Measurements from ENCODE around the gene MFN2.

Gene MFN2

DNA sequence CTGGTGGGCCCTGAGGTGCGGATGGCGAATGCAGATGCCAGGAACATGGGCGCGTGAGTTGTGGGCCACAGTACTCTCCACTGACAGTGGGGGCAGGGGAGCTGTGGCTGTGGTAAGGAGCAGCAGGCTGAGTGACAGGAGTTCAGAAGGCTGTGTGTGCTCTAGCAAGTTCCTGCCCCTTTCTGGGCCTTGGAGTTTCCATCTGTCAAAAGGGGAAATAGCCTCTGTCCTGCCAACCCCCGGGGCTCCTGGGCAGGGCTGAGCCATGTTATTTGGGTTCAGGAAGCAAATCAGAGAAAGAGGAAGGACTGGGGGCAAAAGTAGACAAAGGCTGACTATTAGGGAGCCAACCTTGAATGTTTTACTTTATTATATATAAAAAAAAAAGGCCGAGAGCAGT, 19.5 kb upstream of the MFN2 start:
- no peak for DNase-seq

DNA sequence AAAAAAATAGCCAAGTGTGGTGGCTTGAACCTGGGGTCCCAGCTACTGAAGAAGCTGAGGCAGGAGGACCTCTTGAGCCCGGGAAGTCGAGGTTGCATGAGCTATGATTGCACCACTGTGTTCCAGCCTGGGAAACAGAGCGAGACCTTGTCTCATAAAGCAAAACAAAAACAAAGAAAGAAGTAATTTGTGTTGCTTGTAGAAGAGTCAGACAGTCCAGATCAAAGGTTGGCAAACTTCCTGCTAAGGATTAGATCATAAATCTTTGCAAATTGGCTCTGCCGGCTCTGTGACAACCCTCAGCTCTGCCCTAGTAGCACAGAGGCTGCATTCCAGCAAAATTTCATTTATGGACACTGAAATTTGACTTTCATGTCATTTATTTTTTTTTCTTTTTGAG, 19.0 kb upstream of the MFN2 start:
- no peak for DNase-seq

DNA sequence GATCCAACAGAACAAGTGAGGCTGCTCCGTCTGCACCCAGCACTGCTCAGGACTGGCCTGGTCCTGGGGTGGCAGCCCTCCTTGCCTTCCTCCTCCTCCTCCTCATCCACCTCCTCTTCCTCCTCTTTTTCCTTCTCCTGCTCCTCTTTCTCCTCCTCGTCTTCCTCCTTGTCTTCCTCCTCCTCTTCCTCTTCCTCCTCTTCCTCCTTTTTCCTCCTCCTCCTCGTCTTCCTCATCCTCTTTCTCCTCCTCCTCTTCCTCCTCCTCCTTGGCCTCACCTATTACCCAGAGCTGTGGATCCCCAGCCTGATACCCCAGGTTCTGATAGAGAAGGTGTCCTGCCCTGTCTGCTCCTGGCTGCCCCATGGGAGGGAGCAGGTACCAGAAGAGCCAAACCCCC, 16.6 kb upstream of the MFN2 start:
- DNase-seq: no peak

DNA sequence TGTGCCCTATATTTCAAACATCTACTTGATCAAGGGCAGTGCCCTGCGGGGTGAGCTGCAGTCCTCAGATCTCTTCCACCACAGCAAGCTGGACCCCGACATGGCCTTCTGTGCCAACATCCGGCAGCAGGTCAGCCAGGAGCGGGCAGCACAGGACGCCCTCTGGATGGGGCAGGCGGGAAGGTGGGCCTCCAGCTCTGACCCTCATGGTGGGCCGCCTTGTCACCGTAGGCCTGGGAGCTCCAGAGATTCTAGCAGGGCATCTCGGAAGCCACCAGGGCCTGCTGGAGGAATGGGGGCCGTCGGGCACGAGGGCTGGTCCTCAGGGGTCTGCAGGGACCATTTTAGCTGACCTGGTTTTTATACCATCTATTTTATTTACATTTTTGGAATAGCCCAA, 15.6 kb upstream of the MFN2 start:
- DNase-seq: no peak

DNA sequence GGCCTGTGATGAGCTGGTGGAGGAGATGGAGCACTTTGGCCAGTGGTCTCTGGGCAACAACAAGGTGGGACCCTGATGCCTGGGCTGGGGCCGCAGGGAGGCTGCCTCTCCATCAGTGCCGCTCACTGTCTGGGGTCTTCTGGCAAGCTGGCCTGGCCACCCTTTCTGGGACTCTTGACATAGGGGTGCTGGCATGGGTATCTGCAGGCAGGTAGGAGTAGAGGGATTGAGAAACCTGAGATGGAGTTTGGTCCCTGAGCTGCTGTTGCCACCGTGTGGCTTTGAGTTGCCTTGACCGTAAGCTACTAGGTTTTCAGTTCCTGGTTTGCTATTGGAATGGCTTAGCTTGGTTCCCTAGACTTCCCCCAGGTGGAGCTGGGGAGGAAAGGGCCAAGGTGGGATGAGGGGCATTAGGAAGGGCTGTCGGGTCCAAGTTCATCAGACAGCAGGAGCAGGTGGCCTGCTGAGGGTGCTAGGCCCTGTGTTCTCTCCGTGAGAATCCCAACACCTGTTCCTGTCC, 13.2 kb upstream of the MFN2 start:
- no peak for DNase-seq

DNA sequence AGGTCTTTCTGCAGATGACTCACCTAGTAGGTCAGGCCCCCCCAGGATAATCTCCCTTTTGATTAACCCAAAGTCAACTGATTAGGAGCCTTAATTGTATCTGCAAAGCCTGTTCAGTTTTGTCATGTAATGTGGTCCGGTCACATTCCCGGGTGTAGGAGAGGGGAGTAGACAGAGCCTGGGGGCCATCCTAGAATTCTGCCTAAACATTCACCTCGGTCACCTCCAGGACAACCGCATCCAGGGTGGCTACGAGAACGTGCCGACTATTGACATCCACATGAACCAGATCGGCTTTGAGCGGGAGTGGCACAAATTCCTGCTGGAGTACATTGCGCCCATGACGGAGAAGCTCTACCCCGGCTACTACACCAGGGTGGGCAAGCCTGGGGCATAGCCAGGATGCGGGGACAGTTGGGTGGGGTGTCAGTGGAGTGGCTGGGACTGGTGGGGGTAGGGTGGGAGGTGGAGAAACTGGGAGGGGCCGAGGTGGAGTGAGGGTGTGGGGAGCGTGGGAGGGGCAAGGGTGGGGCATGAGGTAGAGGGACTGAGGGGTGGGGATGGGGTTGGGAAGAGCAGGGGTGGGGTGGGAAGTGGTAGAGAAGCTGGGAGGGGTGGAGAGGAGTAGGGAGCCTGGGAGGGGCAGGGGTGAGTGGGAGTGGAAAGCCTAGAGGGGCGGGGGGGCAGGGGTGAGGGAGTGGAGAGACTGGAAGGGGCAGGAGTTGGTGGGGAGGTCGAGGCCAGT, 9.6 kb upstream of the MFN2 start:
- no peak for DNase-seq

DNA sequence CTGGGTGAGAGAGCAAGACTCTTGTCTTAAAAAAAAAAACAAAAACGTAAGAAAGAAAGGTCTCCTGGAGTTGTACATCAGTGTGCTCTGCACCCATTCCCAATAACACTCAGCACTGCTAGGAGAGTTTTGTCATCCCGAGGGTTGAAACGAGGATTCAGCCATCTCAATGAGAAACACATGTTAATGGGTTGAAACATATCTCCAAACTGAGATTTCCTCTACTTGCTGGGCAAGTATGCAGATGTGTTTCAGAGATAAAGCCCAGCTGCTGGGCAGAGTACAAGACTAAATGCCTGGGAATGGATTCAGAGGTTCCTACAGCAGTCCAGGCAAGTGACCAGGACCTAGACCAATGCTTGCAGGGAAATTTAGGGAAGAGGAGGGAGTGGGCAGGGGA, 2.6 kb upstream of the MFN2 start:
- DNase-seq: no peak

DNA sequence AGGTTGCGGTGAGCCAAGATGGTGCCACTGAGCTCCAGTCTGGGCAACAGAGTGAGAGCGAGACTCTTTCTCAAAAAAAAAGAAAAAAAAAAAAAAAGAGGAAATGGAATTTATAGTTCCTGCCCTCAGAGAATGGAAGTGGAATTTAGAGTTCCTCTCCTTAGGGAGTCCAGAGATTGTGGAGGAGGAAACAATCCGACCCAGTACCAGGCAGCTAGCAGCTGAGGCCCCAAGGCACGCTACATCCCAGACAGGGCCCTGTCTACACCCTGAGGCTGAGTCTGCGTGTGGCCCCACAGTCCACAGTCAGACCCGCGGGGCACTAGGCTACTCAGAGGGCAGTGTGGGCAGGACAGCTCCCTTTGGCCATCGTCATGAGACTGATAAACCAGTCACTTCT, 1.9 kb upstream of the MFN2 start:
- no peak for DNase-seq

DNA sequence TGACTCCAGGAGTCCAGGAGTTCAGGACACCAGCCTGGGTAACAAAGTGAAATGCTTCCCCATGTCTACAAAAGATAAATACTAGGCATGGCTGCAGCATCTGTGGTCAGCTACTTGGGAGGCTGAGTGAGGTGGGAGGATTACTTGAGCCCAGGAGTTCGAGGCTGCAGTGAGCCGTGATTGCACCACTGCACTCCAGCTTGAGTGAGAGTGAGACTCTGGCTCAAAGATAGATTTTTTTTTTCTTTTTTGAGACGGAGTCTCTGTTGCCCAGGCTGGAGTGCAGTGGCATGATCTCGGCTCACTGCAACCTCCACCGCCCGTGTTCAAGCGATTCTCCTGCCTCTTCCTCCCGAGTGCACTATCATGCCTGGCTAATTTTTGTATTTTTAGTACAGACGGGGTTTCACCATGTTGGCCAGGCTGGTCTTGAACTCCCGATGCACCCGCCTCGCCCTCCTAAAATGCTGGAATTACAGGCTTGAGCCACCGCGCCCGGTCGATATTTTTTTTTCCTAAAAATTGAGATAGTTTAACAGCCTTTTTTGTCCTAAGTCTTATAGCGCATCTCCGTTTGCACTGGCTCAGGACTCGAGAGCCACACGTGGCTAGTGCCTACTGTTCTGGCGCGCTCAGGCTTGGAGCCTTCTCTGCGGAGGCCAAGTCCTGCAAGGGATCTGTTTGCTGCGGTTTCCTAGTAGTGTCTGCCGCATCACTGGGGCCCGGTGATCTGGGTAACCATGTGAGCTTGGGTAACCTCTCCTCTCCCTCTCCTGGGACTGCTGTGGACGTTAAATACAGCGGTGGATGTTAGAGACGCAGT, 1.0 kb upstream of the MFN2 start:
- DNase-seq: no peak

DNA sequence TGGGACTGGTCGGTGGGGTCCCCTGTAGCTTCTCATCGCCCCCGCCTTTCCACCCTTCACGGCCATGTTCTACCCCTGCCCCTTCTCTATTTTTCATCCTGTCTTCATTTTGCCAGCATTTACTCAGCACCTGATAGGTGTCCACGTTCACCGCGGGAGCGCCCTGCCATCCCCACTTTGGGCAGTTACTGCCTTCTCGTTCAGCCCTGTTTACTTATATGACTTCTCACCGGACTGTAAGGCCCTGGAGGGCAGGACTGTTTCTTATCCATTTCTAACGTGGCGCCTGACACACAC, 380 bp downstream of the MFN2 start:
- DNase-seq: no peak

DNA sequence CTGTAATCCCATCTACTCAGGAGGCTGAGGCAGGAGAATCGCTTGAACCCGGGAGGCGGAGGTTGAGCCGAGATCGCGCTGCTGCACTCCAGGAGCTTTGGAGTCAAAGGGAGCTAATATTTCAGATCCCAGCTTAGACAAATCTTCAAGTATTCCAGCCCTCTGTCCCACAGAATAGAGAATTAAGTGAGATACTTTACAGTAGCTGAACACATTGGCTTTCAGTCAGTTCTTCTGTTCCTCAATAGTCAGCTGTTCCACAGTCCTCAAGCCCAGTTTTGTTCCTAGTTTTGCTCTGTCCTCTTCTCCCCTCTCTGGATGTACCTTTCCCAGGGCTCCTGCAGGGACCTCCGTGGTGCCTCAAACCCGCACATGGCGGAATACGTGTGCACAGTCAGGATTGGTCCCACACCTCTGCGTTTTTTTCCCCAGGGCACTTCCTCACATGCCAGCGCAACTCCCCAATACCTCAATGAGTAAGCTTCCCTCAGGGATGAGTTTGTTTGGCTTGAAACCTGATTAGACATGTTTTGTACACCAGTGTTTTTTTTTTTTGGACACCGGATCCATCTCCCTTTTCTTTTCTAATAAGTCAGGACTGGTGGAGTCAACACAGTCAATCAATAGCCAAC, 1.2 kb downstream of the MFN2 start:
- DNase-seq: no peak

DNA sequence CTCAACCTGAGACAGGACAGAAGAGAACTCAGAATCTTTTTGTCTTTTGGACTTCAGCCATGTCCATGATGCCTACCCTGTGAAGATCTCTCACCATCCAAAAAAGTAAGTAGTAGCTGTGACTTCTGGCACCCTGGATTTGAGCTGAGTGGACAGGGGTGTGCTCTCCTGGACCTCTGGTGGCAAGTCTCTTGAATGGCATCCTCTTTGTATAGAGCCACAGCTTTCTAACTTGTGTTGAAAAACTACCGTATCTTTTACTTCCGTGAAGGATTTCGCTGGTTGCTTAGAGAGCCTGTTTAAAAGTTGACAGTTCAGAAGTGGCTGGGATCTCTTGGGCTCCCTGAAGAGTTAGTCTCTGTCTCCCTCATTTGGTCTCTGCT, 1.8 kb downstream of the MFN2 start:
- no peak for DNase-seq

DNA sequence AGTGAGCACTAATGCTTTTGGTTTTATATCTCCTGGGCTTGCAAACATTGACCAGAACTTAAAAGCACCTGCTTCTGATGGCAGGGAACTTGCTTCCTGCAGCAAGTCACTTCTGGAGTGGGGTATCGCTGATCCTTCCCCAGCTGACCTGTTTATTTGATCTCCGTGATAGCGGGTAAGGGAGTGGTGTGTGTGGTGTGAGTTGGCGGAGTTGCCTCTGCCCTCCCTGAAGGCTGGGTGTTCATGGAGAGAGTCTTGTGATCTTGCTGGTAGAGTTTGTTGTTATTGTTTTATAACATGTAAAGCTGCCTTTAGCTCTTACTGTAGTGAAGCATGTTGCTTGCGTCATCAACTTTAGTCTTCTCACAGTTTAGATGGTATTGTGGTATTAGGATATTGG, 3.9 kb downstream of the MFN2 start:
- DNase-seq: no peak

DNA sequence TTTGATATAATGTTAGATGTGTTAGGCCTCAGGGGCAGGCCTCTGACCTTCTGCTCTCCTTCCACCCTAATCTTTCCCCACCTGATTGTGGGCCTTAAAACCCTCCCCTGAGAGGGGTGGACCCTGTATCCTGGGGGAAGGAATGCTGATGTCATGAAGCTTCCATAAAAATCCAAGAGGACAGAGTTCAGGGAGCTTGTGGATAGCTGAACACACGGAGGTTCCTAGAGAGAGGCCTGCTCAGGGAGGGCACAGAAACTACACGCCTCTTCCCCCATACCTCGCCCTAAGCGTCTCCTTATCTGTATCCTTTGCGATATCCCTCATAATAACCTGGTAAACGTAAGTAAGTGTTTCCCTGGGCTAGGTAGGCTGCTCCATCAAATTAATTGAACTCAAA, 4.3 kb downstream of the MFN2 start:
- DNase-seq: no peak

DNA sequence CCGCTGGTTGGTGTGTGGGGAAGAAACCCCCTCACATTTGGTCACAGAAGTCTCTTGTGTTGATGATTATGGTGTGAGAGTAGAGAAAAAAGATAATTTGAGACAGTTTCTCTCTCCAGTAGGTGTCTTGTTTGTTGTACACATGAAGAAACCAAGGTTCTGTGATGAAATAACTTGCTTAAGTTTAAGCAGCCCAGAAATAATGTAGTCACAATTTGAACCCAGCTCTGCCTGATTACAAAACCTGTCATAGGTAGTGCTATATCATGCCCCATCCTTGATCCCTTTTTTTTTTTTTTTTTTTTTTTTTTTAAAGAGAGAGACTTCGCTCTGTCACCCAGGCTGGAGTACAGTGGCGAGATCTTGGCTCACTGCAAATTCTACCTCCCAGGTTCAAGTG, 4.9 kb downstream of the MFN2 start:
- DNase-seq: no peak

DNA sequence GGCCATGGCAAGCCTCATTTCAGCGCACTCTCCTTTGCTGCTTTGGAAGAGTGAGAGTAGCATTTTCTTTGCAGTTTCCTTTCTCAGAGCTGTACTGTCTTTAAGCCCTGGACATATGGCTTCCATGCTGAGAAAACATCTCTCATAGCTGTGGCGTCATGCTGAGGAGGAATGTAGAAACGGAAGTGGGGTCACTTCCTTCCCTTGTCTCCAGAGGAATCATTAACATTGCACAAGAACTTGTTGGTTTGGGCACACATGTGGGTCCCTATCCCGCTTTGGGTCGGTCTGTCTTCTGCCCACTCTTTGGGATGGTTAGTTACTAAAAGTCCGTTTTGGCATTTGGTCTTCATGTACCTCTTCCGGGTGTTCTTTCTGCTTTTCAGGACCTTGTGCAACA, 5.6 kb downstream of the MFN2 start:
- DNase-seq: no peak

DNA sequence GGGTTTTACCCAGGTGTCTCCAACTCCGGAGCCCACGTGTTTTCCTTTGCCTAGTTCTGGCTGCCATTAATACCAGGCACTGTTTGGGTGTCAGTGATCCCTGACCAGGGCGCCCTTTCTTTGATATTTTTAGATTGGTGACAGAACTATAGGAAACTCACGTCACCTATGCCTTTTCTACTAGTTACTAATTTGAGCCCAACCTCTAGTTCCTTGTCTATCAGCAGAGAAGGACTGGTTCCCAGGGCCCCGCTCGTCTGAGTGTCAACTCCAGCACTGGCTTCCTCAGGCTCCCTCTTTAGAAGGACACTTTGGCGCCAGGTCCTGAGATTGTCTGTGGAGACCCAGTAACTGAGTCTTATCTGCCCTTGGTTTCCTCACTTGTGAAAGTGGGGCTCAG, 9.4 kb downstream of the MFN2 start:
- no peak for DNase-seq

DNA sequence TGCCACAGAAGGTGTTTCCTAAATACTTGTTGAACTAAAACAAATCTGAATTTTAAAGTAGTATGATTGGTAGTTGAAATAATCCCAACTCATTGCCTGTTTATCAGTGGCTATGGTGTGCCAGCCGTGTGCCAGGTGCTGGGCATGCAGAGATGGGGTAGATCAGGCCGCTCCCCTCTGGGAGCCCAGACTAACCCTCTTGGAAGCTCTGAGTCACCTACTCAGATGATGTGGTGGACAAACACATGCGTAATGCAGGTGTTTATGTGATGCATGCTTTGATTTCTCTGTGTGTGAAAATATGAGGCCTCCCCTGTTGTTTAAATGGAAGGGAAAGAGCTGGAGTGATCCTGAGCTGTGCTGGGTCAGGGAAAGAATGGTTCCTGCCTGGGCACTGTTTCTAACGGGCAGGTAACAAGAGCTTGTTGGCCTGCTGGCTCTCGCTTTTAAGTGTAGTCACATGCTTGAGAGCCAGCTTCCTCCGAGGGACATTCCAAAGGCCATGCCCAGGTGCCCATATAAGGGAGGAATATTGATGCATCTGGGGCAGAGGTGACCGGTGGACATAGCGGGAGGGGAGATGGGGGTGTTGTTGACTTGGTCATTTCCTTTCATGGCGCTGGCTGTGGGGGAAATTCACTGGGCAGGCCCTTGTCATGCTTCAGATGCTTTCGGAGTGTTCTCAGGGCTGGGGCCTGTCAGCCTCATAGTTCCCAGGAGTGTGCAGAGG, 10.2 kb downstream of the MFN2 start:
- no peak for DNase-seq

DNA sequence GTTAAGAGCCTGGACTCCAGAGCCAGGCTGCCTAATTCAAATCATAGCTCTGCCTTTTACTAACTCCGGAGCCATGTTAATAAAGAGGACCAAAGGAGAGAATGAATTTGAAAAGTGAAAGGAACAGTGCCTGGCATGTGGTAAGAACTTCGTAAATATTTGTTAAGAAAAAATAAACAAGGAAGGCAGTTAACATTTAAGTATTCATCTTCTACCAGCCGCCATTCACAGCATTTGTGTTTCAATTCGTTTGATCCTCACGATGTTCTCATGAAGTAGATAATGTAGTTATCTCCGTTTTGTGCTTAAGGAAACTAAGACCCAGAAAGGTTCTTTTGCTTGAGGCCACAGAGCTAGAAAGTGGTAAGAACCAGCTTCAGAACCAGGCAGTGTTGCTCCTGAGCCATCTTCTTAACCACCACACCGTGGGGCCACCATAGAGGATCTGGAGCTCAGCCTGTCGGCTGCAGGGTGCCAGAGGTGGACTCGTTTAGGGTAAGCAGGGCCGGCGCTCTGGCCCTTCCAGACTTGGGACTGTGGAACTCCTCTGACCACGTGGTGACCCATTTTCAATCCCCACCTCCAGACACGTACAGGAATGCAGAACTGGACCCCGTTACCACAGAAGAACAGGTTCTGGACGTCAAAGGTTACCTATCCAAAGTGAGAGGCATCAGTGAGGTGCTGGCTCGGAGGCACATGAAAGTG, 11.9 kb downstream of the MFN2 start:
- no peak for DNase-seq

DNA sequence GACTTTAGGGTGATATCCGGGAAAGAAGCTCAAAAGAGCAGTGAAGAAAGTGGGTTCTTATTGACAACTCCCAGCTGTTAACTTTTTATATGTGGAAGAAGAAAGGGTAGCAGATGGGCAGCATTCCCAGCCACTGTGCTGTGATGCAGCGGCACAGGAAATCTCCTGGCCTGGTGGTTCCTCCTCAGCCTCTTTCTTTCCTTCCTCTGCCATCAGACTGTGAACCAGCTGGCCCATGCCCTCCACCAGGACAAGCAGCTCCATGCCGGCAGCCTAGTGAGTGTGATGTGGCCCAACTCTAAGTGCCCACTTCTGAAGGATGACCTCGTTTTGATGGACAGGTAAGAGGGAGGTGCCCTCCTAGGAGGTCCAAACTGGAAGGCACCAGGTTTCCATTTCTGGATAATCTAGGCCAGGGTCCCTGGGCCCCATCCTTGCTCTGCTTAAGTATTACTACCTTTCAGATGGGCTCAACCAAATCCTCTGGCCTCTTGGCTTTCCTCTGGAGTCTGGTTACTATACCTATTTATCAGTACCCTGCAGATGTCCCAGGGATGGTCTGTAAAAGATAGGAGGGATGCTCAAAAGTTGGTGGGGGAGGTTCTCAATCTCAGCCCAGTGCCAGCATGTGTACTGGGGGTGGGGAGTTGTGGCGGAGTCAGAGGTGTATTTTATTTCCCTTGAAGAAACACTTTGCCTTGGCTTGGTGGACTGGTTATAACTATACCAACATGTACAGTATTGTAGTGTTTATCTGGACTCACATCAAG, 17.0 kb downstream of the MFN2 start:
- DNase-seq: no peak

DNA sequence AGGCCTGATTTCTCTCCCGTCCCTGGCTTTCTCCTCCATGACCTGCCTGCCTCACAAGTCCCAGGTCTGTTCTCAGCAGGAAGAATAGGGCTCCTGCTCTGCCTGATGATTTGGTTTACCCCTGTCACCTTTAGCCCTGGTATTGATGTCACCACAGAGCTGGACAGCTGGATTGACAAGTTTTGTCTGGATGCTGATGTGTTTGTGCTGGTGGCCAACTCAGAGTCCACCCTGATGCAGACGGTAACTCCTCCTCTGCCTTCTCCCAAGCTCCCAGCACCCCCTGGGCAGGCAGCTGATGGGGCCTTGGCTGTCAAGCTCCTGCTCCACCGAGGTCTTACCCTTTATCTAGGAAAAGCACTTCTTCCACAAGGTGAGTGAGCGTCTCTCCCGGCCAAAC, 18.4 kb downstream of the MFN2 start:
- no peak for DNase-seq

DNA sequence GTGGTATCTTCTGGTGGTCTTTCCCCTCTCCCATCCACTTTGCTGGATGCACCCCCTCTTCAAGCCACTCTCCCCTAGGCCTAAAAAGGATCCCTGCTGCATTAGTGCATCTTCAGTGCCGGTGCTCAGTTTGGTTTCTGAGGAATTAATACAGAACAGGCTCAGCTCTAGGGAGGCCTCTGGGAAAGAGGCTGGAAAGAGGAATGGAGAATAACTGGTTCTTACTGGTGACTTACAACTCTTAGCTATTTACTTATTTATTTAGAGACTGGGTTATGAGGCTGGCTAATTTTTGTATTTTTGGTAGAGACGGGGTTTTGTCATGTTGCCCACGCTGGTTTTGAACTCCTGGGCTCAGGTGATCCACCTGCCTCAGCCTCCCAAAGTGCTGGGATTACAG, 19.0 kb downstream of the MFN2 start:
- no peak for DNase-seq

All from activated CD8-positive, alpha-beta memory T cell treated with anti-CD3 and anti-CD28 coated beads, Interleukin-2, amount 50 U/mL, for 48 hours (primary cell).